CD4-positive, alpha-beta T cell (primary cell): ENCODE data around the gene CAPN15. TPM values are rescaled to one million over a fixed set of nuclear protein-coding genes. Genes with fewer than 3 reads are reported as not detected.

ENCODE experiments used
- ATAC-seq: fragments of 200-7000 bp; cut with Tn5 transposase; one replicate; pipeline ENCODE4 v1.10.0; 2022; ENCODE audit warnings: mild to moderate bottlenecking; ENCODE audit not compliant: poor library complexity
- CTCF ChIA-PET: fragments of 350-600 bp; sonication (Branson Sonifier 250); formaldehyde crosslinking; loops from one replicate; lab custom pipeline; 2021; ENCODE audit warnings: antibody characterized with exemption, inconsistent platforms; lab: Charles Lee
- POLR2A ChIA-PET: fragments of 350-600 bp; sonication (Branson Sonifier 250); formaldehyde crosslinking; loops from one replicate; lab custom pipeline; 2021; ENCODE audit warnings: antibody characterized with exemption, inconsistent platforms; lab: Charles Lee
- DNase-seq, 14 experiments: peaks; one replicate each; pipeline ENCODE4 v3.0.0-alpha.2; 2013 to 2020; ENCODE audit warnings: mixed read lengths in 2 of 14
- H3K27ac ChIP-seq, 2 donors: one replicate each; pipeline versions ENCODE4 v1.5.1 to v1.7.0; 2013; ENCODE audit warnings: low read length in 2 of 2, low read depth in 1 of 2, mild to moderate bottlenecking in 1 of 2
- H3K27me3 ChIP-seq, 2 experiments: 1 replicate in 1 of 2; 2 replicates in 1 of 2; pipeline versions ENCODE4 v1.6.1 to v1.7.0; 2013; ENCODE audit warnings: low read length in 2 of 2, control low read depth in 1 of 2, mild to moderate bottlenecking in 1 of 2, moderate library complexity in 1 of 2; ENCODE audit not compliant: insufficient read depth in 2 of 2, control insufficient read depth in 1 of 2
- H3K36me3 ChIP-seq: one replicate; pipeline ENCODE4 v1.6.1; 2013; ENCODE audit warnings: low read length, control low read depth; ENCODE audit not compliant: insufficient read depth
- H3K4me1 ChIP-seq: one replicate; pipeline ENCODE4 v1.6.1; 2013; ENCODE audit warnings: low read length, control low read depth; ENCODE audit not compliant: insufficient read depth
- H3K4me3 ChIP-seq: one replicate; pipeline ENCODE4 v1.5.1; 2013; ENCODE audit warnings: mild to moderate bottlenecking, low read length, moderate library complexity
- H3K9me3 ChIP-seq, 2 experiments: 1 replicate in 1 of 2; 2 replicates in 1 of 2; pipeline versions ENCODE4 v1.6.1 to v1.7.0; 2013; ENCODE audit warnings: low read length in 2 of 2, mild to moderate bottlenecking in 2 of 2, control low read depth in 1 of 2, moderate library complexity in 1 of 2; ENCODE audit not compliant: control insufficient read depth in 1 of 2, insufficient read depth in 1 of 2
- H3K27ac Mint-ChIP-seq: one replicate; pipeline ENCODE4 v1.8.0; 2020; ENCODE audit warnings: mixed read lengths
- H3K27me3 Mint-ChIP-seq: one replicate; pipeline ENCODE4 v1.8.0; 2021; ENCODE audit warnings: mixed read lengths
- H3K36me3 Mint-ChIP-seq: one replicate; pipeline ENCODE4 v1.8.0; 2021; ENCODE audit warnings: low read depth, mixed read lengths
- H3K4me1 Mint-ChIP-seq: one replicate; pipeline ENCODE4 v1.8.0; 2021; ENCODE audit warnings: low read depth, mixed read lengths
- H3K4me3 Mint-ChIP-seq: one replicate; pipeline ENCODE4 v1.8.0; 2020; ENCODE audit warnings: mild to moderate bottlenecking, mixed read lengths
- H3K9me3 Mint-ChIP-seq: one replicate; pipeline ENCODE4 v1.8.0; 2020; ENCODE audit warnings: mixed read lengths
- intact Hi-C, 2 experiments: fragments of 100-400 bp; cut with DNase I in 1 of 2; cut with micrococcal nuclease in 1 of 2; formaldehyde crosslinking; loops; one replicate each; pipeline versions ENCODE4 v1.15.1 to v1.9.0; 2023 to 2025; cut with DNase I, micrococcal nuclease
- total RNA-seq, 174 experiments: library from RNA in 2 of 174; stranded (reverse) in 2 of 174; gene quantifications; one replicate each; pipeline ENCODE4 v1.2.3 and lab custom pipeline; 2021 to 2026
- TF ChIP-seq, protein P1 (sequence below): fragments of 200-600 bp; IDR thresholded peaks from one replicate; pipeline ENCODE4 v1.8.0; 2022; ENCODE audit warnings: antibody characterized with exemption, mild to moderate bottlenecking

The CAPN15 gene
- total RNA-seq, 2 experiments from 2014 or later = 35.5 to 36.9 TPM

DNA sequence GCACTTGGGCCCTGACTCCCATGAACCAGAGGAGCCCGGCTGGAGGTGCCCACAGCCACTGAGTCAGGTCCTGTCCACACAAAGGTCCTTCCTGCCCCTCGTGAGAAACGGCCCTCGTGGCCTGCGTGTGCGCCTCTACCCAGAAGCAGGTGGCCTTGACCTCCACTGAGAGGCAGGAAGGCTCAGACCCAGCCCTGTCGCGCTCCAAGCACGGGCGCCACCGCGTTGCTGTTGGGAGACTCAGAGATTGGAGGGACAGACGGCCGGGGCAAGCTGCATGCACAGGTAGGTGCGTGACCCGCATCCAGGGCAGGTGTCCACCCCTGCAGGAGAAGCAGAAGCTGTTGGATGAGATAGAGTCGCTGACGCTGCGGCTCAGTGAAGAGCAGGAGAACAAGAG lies 8.1 kb upstream of the CAPN15 start:
- Mint-ChIP-seq H3K4me1 (no peaks in the 10 kb centered on the region), H3K27ac (no peak overlapping the region), H3K27me3 (no peaks in the 10 kb centered on the region), H3K9me3 (no peaks in the 10 kb centered on the region), H3K36me3 (peaks cover 2% of the 10 kb centered on the region), H3K4me3 (no peak overlapping the region)
- intact Hi-C loops = no loop called here
- DNase-seq = no peak
- Histone ChIP-seq H3K27me3 (no peaks in the 10 kb centered on the region), H3K36me3 (peaks cover 4% of the 10 kb centered on the region), H3K4me3 (no peak overlapping the region), H3K27ac (no peak overlapping the region), H3K4me1 (no peaks in the 10 kb centered on the region), H3K9me3 (no peaks in the 10 kb centered on the region)
- POLR2A ChIA-PET = no interaction called here
- CTCF ChIA-PET = no interaction called here
- no peak for ATAC-seq
- TF ChIP-seq, protein P1, sequence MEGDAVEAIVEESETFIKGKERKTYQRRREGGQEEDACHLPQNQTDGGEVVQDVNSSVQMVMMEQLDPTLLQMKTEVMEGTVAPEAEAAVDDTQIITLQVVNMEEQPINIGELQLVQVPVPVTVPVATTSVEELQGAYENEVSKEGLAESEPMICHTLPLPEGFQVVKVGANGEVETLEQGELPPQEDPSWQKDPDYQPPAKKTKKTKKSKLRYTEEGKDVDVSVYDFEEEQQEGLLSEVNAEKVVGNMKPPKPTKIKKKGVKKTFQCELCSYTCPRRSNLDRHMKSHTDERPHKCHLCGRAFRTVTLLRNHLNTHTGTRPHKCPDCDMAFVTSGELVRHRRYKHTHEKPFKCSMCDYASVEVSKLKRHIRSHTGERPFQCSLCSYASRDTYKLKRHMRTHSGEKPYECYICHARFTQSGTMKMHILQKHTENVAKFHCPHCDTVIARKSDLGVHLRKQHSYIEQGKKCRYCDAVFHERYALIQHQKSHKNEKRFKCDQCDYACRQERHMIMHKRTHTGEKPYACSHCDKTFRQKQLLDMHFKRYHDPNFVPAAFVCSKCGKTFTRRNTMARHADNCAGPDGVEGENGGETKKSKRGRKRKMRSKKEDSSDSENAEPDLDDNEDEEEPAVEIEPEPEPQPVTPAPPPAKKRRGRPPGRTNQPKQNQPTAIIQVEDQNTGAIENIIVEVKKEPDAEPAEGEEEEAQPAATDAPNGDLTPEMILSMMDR = no peak

DNA sequence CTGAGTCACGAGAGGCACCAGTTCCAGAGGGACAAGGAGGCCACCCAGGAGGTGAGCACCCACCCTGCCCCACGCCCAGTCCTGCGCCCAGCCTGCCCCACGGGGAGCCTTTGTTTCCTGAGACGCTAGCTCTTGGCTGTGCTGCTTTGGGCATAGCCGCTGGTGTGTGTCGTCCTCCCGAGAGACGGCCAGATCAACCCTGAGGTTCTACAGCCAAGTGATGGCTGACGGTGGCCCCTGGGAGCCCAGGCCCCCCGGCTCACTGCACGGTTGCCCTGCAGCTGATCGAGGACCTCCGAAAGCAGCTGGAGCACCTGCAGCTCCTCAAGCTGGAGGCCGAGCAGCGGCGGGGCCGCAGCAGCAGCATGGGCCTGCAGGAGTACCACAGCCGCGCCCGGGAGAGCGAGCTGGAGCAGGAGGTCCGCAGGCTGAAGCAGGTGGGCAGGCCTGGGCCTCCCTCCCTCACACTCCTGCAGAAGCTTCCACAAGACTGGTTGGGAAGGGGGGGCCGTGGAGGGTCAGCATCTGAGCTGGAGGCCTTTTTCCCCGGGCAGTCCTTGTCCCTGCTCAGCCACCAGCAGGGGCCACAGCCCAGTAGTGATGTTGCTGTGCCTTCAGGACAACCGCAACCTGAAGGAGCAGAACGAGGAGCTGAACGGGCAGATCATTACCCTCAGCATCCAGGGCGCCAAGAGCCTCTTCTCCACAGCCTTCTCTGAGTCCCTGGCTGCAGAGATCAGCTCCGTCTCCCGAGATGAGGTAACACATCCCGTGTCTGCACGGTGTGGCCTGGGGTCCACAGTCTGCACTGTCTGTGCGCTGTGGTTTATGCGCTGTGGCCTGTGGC lies 7.4 kb upstream of the CAPN15 start:
- no peaks in the 10 kb centered on the region for H3K4me1 Mint-ChIP-seq
- no peaks in the 10 kb centered on the region for H3K27me3 Mint-ChIP-seq
- POLR2A ChIA-PET = no interaction called here

DNA sequence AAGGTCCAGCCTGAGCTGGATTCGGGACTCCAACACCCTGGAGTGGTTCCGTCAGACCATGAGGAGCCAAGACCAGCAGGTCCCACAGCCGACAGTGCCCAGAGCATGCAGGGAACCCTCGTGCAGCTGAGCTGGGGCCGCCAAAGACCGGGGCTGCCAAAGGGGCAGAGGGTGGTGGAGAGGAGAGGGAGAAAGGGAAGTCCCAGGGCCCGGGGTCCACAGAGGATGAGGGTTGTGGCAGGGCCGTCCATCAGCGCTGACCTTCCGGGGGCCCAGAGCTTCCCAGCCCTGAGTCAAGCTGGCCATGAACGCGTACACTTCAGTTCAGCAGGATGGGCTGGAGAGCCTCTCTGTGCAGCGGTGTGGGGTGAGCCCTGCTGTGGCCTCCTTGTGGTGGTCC lies 6.7 kb upstream of the CAPN15 start:
- Mint-ChIP-seq H3K27me3 (no peaks in the 10 kb centered on the region), H3K4me1 (peaks cover 6% of the 10 kb centered on the region), H3K4me3 (no peak overlapping the region), H3K27ac (no peak overlapping the region), H3K9me3 (no peaks in the 10 kb centered on the region), H3K36me3 (no peaks in the 10 kb centered on the region)
- Histone ChIP-seq H3K9me3 (no peaks in the 10 kb centered on the region), H3K4me1 (peaks cover 9% of the 10 kb centered on the region), H3K27ac (no peak overlapping the region), H3K27me3 (no peaks in the 10 kb centered on the region), H3K36me3 (peaks cover 2% of the 10 kb centered on the region), H3K4me3 (no peak overlapping the region)
- DNase-seq (no peak), ATAC-seq (no peak)
- POLR2A ChIA-PET = no interaction called here
- CTCF ChIA-PET = no interaction called here
- TF ChIP-seq, protein P1 = no peak
- intact Hi-C loops = no loop called here

More for the DNA sequence above, 7.4 kb upstream of the CAPN15 start:
- TF ChIP-seq, protein P1 = no peak
- ATAC-seq = no peak
- Mint-ChIP-seq H3K4me3 (no peak overlapping the region), H3K36me3 (no peaks in the 10 kb centered on the region), H3K27ac (no peak overlapping the region), H3K9me3 (no peaks in the 10 kb centered on the region)
- H3K27me3 ChIP-seq = no peaks in the 10 kb centered on the region
- CTCF ChIA-PET = no interaction called here
- no peak overlapping the region for H3K4me3 ChIP-seq
- peaks cover 1% of the 10 kb centered on the region for H3K4me1 ChIP-seq
- no peak for DNase-seq
- peaks cover 4% of the 10 kb centered on the region for H3K36me3 ChIP-seq
- H3K9me3 ChIP-seq = no peaks in the 10 kb centered on the region
- H3K27ac ChIP-seq = no peak overlapping the region
- intact Hi-C loops = no loop called here
